Measurements from ENCODE around the gene COL20A1. TPM values are rescaled to one million over a fixed set of nuclear protein-coding genes. Genes with fewer than 3 reads are reported as not detected.

Gene COL20A1
- total RNA-seq, 1 experiment from 2014 or later: 2.3 TPM

- Mint-ChIP-seq H3K4me1 (peaks cover 13 to 27% of the 10 kb centered on the region in 2 experiments), H3K4me3 (no peak overlapping the region)
These were observed 32.5 kb upstream of the COL20A1 start for GRCh38 chr20:63260521-63260920.

More at GRCh38 chr20:63260521-63260920, 32.5 kb upstream of the COL20A1 start:
- no peaks in the 10 kb centered on the region for H3K79me2 ChIP-seq (ENCODE audit: insufficient read depth, low read length)
- H3K4ac ChIP-seq (ENCODE audit: low read depth, low read length): no peak overlapping the region
- no peak overlapping the region for H3K56ac ChIP-seq (ENCODE audit: insufficient read length, low read depth, low read length)
- H4K5ac ChIP-seq (ENCODE audit: insufficient read length, low read depth, low read length): no peak overlapping the region
- no peak for DNase-seq
- no CpG with 5 or more reads among the region's 15 CpGs for WGBS (ENCODE audit: extremely low coverage, insufficient read length, low lambda C conversion rate)
- H3K4me2 ChIP-seq (ENCODE audit: insufficient read depth, insufficient read length, low read length): no peak overlapping the region
- no peak overlapping the region for H3K27ac ChIP-seq (ENCODE audit: insufficient read length, low read depth, low read length)
- no peak overlapping the region for H2BK20ac ChIP-seq (ENCODE audit: low read depth, low read length, poor library complexity, severe bottlenecking)
- H2BK12ac ChIP-seq (ENCODE audit: insufficient read length, low read depth, low read length): no peak overlapping the region
- no peak overlapping the region for H4K8ac ChIP-seq (replicated peaks; ENCODE audit: insufficient read length, low read depth, low read length)
- no peak for TF ChIP-seq CTCF (conservative IDR thresholded peaks at IDR 0.05)
- H3T11ph ChIP-seq (ENCODE audit: low read length): no peak overlapping the region
- H3K23ac ChIP-seq (ENCODE audit: insufficient read length, low read depth, low read length): no peak overlapping the region
- no peaks in the 10 kb centered on the region; the same call in 1 of the 2 replicates for H3K4me1 ChIP-seq (ENCODE audit: insufficient read depth, low read length)
- H3K9me3 ChIP-seq (ENCODE audit: control insufficient read depth, low read depth, low read length): no peaks in the 10 kb centered on the region
- Mint-ChIP-seq H3K9me3 (no peaks in the 10 kb centered on the region; a peak in 1 of 5 replicates), H3K27me3 (ENCODE audit: low read depth) (peaks cover 29% of the 10 kb centered on the region), H3K27ac (no peak overlapping the region), H3K36me3 (ENCODE audit: insufficient read depth in 1 of 3, low read depth in 3 of 3) (no peaks in the 10 kb centered on the region)
- no peaks in the 10 kb centered on the region for H4K20me1 ChIP-seq (ENCODE audit: control insufficient read depth, insufficient read depth, insufficient read length)
- H2AK5ac ChIP-seq (ENCODE audit: insufficient read length, low read length): no peak overlapping the region
- no peaks in the 10 kb centered on the region for H3K23me2 ChIP-seq (ENCODE audit: insufficient read length, low read depth, low read length, poor library complexity, severe bottlenecking)
- no peak overlapping the region for H3K9ac ChIP-seq (ENCODE audit: extremely low read depth, insufficient read length, low read length)
- no peak overlapping the region for H2BK15ac ChIP-seq (ENCODE audit: low read depth, low read length)
- no peaks in the 10 kb centered on the region; the same call in 1 of the 2 replicates for H3K27me3 ChIP-seq (ENCODE audit: insufficient read depth, low read length)
- H2BK5ac ChIP-seq (ENCODE audit: insufficient read length, low read length): no peak overlapping the region
- no peak overlapping the region for H2BK120ac ChIP-seq (ENCODE audit: low read depth, low read length, poor library complexity, severe bottlenecking)
- H2AFZ ChIP-seq (ENCODE audit: low read length): no peak overlapping the region
- H3K14ac ChIP-seq (ENCODE audit: insufficient read depth, low read length): no peak overlapping the region; the same call in 1 of the 2 replicates
- H3K18ac ChIP-seq (ENCODE audit: insufficient read length, low read depth, low read length): no peak overlapping the region
- H4K91ac ChIP-seq (ENCODE audit: insufficient read length, low read depth, low read length): no peak overlapping the region
- no peaks in the 10 kb centered on the region for H3K79me1 ChIP-seq (ENCODE audit: insufficient read depth, low read depth, low read length, poor library complexity, severe bottlenecking)

All from H9 (cell line).